ENCODE data around the gene PURA.

PURA gene

DNA sequence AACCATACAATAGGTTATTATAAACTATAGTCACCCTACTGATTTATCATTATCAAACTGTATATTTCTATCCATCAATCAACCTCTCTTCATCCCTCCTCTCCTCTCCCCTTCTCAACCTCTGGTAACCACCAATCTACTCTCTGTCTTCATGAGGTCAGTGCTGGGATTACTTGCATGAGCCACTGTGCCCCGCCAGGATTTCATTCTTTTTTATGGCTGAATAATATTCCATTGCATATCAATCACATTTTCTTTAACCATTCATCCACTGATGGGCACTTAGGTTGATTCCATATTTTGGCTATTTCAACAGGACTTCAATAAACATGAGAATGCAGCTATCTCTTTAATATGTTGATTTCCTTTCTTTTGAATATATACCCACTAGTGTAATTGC, 10.8 kb upstream of the PURA start:
- TF ChIP-seq, protein P1, sequence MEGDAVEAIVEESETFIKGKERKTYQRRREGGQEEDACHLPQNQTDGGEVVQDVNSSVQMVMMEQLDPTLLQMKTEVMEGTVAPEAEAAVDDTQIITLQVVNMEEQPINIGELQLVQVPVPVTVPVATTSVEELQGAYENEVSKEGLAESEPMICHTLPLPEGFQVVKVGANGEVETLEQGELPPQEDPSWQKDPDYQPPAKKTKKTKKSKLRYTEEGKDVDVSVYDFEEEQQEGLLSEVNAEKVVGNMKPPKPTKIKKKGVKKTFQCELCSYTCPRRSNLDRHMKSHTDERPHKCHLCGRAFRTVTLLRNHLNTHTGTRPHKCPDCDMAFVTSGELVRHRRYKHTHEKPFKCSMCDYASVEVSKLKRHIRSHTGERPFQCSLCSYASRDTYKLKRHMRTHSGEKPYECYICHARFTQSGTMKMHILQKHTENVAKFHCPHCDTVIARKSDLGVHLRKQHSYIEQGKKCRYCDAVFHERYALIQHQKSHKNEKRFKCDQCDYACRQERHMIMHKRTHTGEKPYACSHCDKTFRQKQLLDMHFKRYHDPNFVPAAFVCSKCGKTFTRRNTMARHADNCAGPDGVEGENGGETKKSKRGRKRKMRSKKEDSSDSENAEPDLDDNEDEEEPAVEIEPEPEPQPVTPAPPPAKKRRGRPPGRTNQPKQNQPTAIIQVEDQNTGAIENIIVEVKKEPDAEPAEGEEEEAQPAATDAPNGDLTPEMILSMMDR (IDR thresholded peaks at IDR 0.05; ENCODE audit: low read depth, low read length, missing control alignments): no peak
- no peak overlapping the region for H3K4me3 ChIP-seq (replicated peaks; ENCODE audit: low read depth, low read length)
- no peak for DNase-seq (ENCODE audit: extremely low read depth, low read depth)

DNA sequence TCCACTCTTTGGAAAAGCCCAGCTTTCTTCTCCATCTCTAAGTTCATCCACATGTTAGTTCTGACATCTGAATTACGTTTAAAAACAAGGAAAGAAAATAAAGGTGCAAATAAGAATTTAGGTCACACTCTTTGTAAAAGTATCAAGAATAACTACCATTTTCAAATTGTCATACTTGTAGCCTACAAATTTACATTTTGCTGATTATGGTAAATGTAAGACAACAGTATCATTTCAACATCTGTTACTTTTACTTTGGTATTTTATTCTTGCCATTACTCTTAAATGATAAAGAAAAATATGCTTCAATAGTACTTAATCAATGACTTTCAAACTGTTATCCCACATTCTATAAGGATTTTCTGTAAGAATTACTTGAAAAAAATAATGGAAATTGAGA, 9.8 kb upstream of the PURA start:
- DNase-seq (ENCODE audit: extremely low read depth, low read depth): no peak
- no peak overlapping the region for H3K4me3 ChIP-seq (replicated peaks; ENCODE audit: low read depth, low read length)
- TF ChIP-seq, protein P1 (IDR thresholded peaks at IDR 0.05; ENCODE audit: low read depth, low read length, missing control alignments): no peak

DNA sequence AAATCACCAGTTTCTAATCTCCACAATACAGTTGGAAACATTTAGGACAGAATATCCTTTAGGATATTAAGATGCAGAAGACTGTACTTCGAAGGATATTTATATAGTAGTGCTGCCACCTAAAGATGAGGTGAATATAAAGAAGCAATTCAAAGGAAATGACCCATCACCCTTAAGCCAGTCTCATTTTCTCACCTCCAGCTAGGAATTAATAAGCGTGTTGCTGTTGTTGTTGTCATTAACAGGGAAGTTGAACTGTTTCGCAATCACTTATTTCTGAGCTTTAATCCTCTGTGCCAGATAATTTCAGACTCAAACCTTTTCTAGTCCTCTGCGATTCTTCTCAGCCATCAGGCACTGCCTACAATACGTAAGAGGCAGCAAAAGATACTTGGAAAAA, 7.8 kb upstream of the PURA start:
- H3K4me3 ChIP-seq (replicated peaks; ENCODE audit: low read depth, low read length): no peak overlapping the region
- DNase-seq (ENCODE audit: extremely low read depth, low read depth): no peak
- TF ChIP-seq, protein P1 (IDR thresholded peaks at IDR 0.05; ENCODE audit: low read depth, low read length, missing control alignments): no peak

DNA sequence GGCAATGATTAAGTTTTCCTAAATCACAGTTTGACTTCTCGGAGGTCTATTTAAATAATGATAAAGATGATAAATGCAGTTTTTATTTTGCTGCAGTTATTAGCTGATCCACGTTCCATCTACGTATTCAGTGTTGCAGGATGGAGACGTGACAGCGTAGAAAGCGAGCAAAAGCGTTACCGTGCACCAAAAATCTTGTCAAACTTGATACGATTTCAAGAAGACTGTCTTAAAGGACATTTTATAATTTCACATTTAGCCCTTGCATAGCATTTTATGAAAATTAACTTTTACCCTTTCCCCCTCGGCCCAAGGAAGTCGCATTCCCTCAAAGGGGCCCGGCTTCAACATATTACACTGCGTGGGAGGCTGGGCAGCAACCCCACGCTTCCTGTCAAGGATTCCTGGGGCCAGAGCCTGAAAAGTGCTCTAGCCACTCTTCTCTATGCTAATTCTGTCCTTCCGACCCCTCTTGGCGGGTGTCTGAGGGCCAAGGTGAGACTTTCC, 7.1 kb upstream of the PURA start:
- H3K4me3 ChIP-seq (replicated peaks; ENCODE audit: low read depth, low read length): peak overlapping the region; percentile 65
- TF ChIP-seq, protein P1 (IDR thresholded peaks at IDR 0.05; ENCODE audit: low read depth, low read length, missing control alignments): no peak
- no peak for DNase-seq (ENCODE audit: extremely low read depth, low read depth)

DNA sequence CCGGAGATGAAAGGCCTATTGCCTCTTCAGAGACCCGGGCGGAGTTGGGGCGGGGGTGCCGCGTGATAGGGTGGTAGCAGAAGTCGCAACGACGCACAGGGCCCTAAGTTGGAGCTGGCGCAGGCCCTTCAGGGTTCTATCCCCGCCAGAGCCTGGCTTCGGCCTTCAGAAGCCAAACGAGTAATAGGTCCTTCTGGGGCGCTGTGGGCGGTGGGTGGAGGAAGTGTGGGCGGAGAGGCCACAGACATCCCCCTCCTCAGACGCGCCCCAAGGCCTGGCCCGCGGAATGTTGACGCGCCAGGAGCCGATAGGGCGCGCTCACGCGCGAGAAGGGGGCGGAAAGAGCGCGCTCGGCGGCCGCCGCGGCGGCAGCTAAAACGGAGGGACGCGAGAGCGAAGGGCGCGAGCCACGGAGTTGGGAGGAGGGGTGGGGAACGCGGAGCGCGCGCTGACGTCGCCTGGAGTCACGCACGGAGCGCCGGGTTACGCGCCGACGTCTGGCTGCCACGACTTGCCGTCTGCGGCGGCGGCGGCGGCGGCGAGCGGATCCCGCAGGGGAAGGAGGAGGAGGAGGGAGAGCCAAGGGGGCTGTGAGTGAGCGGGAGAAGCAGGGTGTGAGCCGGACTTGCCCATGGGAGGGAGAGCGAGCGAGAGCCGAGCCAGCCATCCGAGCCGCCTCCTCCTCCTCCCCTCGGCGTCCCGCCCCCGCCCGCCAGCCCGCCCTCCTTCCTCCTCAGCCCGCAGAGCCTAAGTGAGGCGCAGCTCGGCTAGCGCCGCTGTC, 6.4 kb upstream of the PURA start:
- DNase-seq (ENCODE audit: extremely low read depth, low read depth): peak; percentile 75
- TF ChIP-seq, protein P1 (IDR thresholded peaks at IDR 0.05; ENCODE audit: low read depth, low read length, missing control alignments): no peak

DNA sequence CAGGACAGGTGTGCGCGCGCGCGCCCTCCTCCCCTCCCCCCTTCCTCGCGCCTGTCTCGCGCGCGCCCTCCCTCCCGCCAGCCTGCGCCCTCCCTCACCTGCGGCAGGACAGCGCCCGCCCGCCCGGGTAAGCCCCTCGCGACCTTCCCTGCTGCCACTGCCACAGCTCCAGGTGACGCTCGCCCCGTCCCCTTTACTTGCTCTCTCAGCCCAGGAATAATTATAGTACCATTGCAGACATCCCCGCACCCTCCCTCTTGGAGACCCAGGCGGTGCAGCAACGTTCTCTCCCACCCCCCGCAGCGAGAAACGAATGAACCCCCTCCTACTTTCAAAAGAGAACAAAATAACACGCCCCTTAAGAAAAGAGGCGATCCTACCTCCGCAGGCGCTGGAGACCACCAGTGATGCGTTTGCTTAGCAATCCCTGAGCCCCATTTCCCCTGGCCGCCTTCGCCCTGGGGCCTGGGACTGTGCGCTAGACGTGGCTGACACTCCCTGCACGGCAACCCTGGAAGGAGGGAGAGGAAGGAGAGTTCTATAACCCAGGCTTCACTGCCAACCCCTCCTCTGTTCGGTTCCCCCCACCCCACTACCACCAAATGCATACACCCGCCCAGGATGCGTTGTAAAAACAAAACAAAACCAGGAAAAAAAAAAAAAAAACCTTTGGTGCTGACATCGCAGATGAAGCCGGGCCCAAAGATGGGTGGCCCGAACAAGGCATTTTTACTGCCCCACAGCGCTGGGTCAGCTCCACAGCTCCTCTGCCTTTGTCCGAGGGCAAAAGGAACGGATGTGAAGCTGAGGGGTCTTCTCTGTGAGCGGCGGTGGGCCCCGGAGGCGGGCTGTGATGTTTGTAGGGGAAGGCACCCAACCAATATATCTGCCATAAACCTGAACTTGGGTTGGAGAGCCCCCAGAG, 5.6 kb upstream of the PURA start:
- DNase-seq (ENCODE audit: extremely low read depth, low read depth): no peak
- TF ChIP-seq, protein P1 (IDR thresholded peaks at IDR 0.05; ENCODE audit: low read depth, low read length, missing control alignments): no peak
- H3K4me3 ChIP-seq (replicated peaks; ENCODE audit: low read depth, low read length): peak overlapping the region; percentile 65

More for the DNA sequence above, 6.4 kb upstream of the PURA start:
- H3K4me3 ChIP-seq (replicated peaks; ENCODE audit: low read depth, low read length): peak overlapping the region; percentile 65

Measured in HFF-Myc (cell line).